Endothelial cell of umbilical vein (primary cell): ENCODE results near the gene TMEM30B. TPM values are rescaled to one million over a fixed set of nuclear protein-coding genes. Genes with fewer than 3 reads are reported as not detected.

ENCODE experiments used
- BruUV-seq: library from RNA; stranded (reverse); fragments of 400-500 nt; replicated peaks from 2 replicates; lab custom pipeline; 2021; lab: Mats Ljungman, UMichigan
- CTCF ChIA-PET: fragments of 300-600, 350-600 bp; sonication (Branson Sonifier 250); formaldehyde crosslinking; loops from one replicate; lab custom pipeline; 2021; ENCODE audit warnings: antibody characterized with exemption, inconsistent platforms; lab: Charles Lee
- POLR2A ChIA-PET: fragments of 300-600, 350-600 bp; sonication (Branson Sonifier 250); formaldehyde crosslinking; loops from one replicate; lab custom pipeline; 2021; ENCODE audit warnings: antibody characterized with exemption, inconsistent platforms; lab: Charles Lee
- DNase-seq: peaks from one replicate; pipeline ENCODE4 v3.0.0-alpha.2; 2011; ENCODE audit warnings: low read depth, low spot score
- FAIRE-seq: peaks from 2 replicates; lab custom pipeline; 2011; peaks lifted over from hg19 to GRCh38; lab: Jason Lieb, UNC
- H2AFZ ChIP-seq: 2 replicates; pipeline ENCODE4 v1.6.0; 2012; ENCODE audit warnings: low read depth, low read length, control low read depth, inconsistent platforms
- H3K27ac ChIP-seq: 2 replicates; pipeline ENCODE4 v1.5.1; 2011; ENCODE audit warnings: low read depth, mild to moderate bottlenecking, control low read depth, low read length, moderate library complexity; ENCODE audit not compliant: insufficient read depth
- H3K27me3 ChIP-seq, 2 experiments: 2 replicates each; pipeline versions ENCODE4 v1.6.0 to v1.6.1; 2011; ENCODE audit warnings: low read length in 2 of 2, mixed read lengths in 1 of 2; ENCODE audit not compliant: control insufficient read depth in 2 of 2, insufficient read depth in 2 of 2
- H3K36me3 ChIP-seq, 2 experiments: 2 replicates in 1 of 2; 3 replicates in 1 of 2; pipeline ENCODE4 v1.5.1; 2011; ENCODE audit warnings: low read length in 2 of 2, mild to moderate bottlenecking in 1 of 2, moderate library complexity in 1 of 2; ENCODE audit not compliant: control insufficient read depth in 2 of 2, insufficient read depth in 2 of 2; ENCODE audit errors: extremely low read depth in 1 of 2
- H3K4me1 ChIP-seq: 3 replicates; pipeline ENCODE4 v1.5.1; 2011; ENCODE audit warnings: mild to moderate bottlenecking, low read length; ENCODE audit not compliant: control insufficient read depth, insufficient read depth; ENCODE audit errors: extremely low read depth
- H3K4me2 ChIP-seq: 2 replicates; pipeline ENCODE4 v1.6.1; 2011; ENCODE audit warnings: low read length, control low read depth, mixed read lengths; ENCODE audit not compliant: insufficient read depth
- H3K4me3 ChIP-seq, 3 experiments: fragments of 200-600 bp in 1 of 3; sonication (generic), shearing (Covaris generic) in 1 of 3; replicated peaks in 1 of 3; 2 replicates each; pipeline ENCODE4 v1.5.1; 2011 to 2016; ENCODE audit warnings: control low read depth in 3 of 3, low read length in 3 of 3, mild to moderate bottlenecking in 2 of 3, inconsistent platforms in 1 of 3, low read depth in 1 of 3, moderate library complexity in 1 of 3; ENCODE audit not compliant: insufficient read depth in 1 of 3
- H3K79me2 ChIP-seq: 2 replicates; pipeline ENCODE4 v1.6.0; 2012; ENCODE audit warnings: low read length, inconsistent platforms; ENCODE audit not compliant: control insufficient read depth, insufficient read depth
- H3K9ac ChIP-seq: replicated peaks from 2 replicates; pipeline ENCODE3; 2011; ENCODE audit warnings: low read length, control low read depth; ENCODE audit not compliant: insufficient read depth; ENCODE audit errors: extremely low read depth
- H3K9me1 ChIP-seq: replicated peaks from 3 replicates; pipeline ENCODE4 v1.6.0; 2011; ENCODE audit warnings: mild to moderate bottlenecking, low read length; ENCODE audit not compliant: control insufficient read depth, insufficient read depth; ENCODE audit errors: extremely low read depth
- H3K9me3 ChIP-seq: replicated peaks from 2 replicates; pipeline ENCODE4 v1.5.1; 2012; ENCODE audit warnings: low read length, inconsistent platforms; ENCODE audit not compliant: control insufficient read depth, insufficient read depth
- H4K20me1 ChIP-seq: replicated peaks from 2 replicates; pipeline ENCODE3; 2011; ENCODE audit warnings: mild to moderate bottlenecking, low read length; ENCODE audit not compliant: control insufficient read depth, insufficient read depth; ENCODE audit errors: extremely low read depth
- EZH2 ChIP-seq: IDR thresholded peaks from 2 replicates; pipeline ENCODE4 v1.6.1; 2012; ENCODE audit warnings: borderline replicate concordance, low read depth, mild to moderate bottlenecking, moderate library complexity, low read length, inconsistent platforms; ENCODE audit not compliant: severe bottlenecking
- FOS ChIP-seq: IDR thresholded peaks from 2 replicates; pipeline ENCODE4 v1.6.1; 2011; ENCODE audit warnings: mild to moderate bottlenecking, low read length, moderate library complexity, borderline replicate concordance; ENCODE audit not compliant: insufficient read depth
- GATA2 ChIP-seq: IDR thresholded peaks from 2 replicates; pipeline ENCODE4 v1.7.0; 2011; ENCODE audit warnings: low read depth, mild to moderate bottlenecking, moderate library complexity, mixed read lengths, low read length; ENCODE audit not compliant: insufficient read length, insufficient read depth
- JUN ChIP-seq: IDR thresholded peaks from 2 replicates; pipeline ENCODE4 v1.6.1; 2011; ENCODE audit warnings: borderline replicate concordance, low read depth; ENCODE audit not compliant: insufficient read length, insufficient read depth
- MAX ChIP-seq: IDR thresholded peaks from 2 replicates; pipeline ENCODE4 v1.6.1; 2011; ENCODE audit not compliant: insufficient read depth, insufficient read length
- MYC ChIP-seq: IDR thresholded peaks from one replicate; pipeline ENCODE4 v1.6.1; 2011; ENCODE audit warnings: mild to moderate bottlenecking, low read depth, low read length
- POLR2A ChIP-seq: IDR thresholded peaks from 2 replicates; pipeline ENCODE4 v1.6.1; 2012; ENCODE audit warnings: low read depth, mild to moderate bottlenecking, control low read depth, low read length
- POLR2AphosphoS5 ChIP-seq: IDR thresholded peaks from 2 replicates; pipeline ENCODE4 v1.6.1; 2012; ENCODE audit warnings: low read depth, mild to moderate bottlenecking, control low read depth, low read length, moderate library complexity; ENCODE audit not compliant: insufficient read depth
- dilution Hi-C: fragments of 300-500 bp; cut with MboI; formaldehyde crosslinking; loops from one replicate; pipeline ENCODE4 v1.15.0; 2019; ENCODE audit warnings: low sequenced_read_pairs; ENCODE audit not compliant: extremely low pct_ligation_motif_present
- intact Hi-C: fragments of 100-400 bp; cut with micrococcal nuclease; formaldehyde crosslinking; loops from one replicate; pipeline ENCODE4 v1.10.0; 2022
- polyA plus RNA-seq, 4 experiments: library from polyadenylated mRNA; depleted of rRNA in 3 of 4; stranded (reverse) in 3 of 4; unstranded in 1 of 4; fragments of >200 nt; gene quantifications; 2 replicates each; pipeline versions ENCODE4 v1.2.1 to v1.2.3, GENCODE V29; 2011 to 2012; ENCODE audit warnings: missing spikeins in 1 of 4
- total RNA-seq: library from RNA; stranded (reverse); gene quantifications from 2 replicates; pipeline ENCODE4 v1.2.3, GENCODE V29; 2021

The TMEM30B gene
- total and polyA plus RNA-seq, 2 donors (not counting 3 experiments of a cell fraction or from before 2014, with no cell fraction given) = 0.32 to 0.35 TPM

GRCh38 chr14:61233436-61233956 lies 47.6 kb downstream of the TMEM30B start:
- Histone ChIP-seq H3K9ac (no peak overlapping the region), H2AFZ (no peak overlapping the region), H3K27me3 (peaks cover 0 to 1% of the 10 kb centered on the region in 2 experiments), H3K27ac (no peak overlapping the region), H3K4me3 (no peak overlapping the region), H3K4me2 (no peak overlapping the region), H3K36me3 (no peaks in the 10 kb centered on the region), H3K79me2 (no peaks in the 10 kb centered on the region), H3K9me3 (no peaks in the 10 kb centered on the region), H4K20me1 (no peaks in the 10 kb centered on the region), H3K9me1 (no peaks in the 10 kb centered on the region), H3K4me1 (no peaks in the 10 kb centered on the region)
- FAIRE-seq (peak; percentile 57), DNase-seq (peak; percentile 25)
- ChIA-PET CTCF (interaction anchor here (1.4 kb wide), 1 partner anchor 15 kb away, joined by 5 read pairs; no protein-coding TSS in a partner anchor), POLR2A (no interaction called here)
- no TSS peak for BruUV-seq
- dilution Hi-C loops (no loop called here), intact Hi-C loops (no loop called here)
- TF ChIP-seq GATA2 = no peak
- TF ChIP-seq MAX = no peak
- no peak for TF ChIP-seq POLR2A
- no peak for TF ChIP-seq MYC
- no peak for TF ChIP-seq JUN
- TF ChIP-seq POLR2AphosphoS5 = no peak
- TF ChIP-seq EZH2 = no peak
- TF ChIP-seq FOS = no peak

DNA sequence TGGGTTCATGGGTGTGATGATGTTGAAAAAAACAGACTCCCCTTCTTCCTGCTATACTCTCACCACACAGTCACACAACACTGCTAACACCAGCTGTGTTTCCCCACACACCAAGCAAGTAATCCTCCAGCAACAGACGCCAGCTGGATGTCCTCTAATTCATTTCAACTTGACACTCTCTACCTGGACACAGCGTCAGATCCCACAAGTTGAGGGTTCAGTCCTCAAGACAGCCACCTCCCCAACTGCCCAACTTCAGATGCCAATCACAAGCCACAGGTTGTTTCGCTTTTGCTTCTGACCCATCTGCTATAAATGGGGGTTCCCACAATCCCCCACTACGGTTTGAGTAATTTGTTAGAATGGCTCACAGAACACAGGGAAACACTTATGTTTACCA lies 49.3 kb downstream of the TMEM30B start:
- H3K79me2 ChIP-seq = no peaks in the 10 kb centered on the region
- no peak overlapping the region for H3K4me3 ChIP-seq
- no peak overlapping the region for H3K27ac ChIP-seq
- dilution Hi-C loops = no loop called here
- H3K4me1 ChIP-seq = no peaks in the 10 kb centered on the region
- FAIRE-seq (no peak), DNase-seq (no peak)
- H3K9me3 ChIP-seq = no peaks in the 10 kb centered on the region
- CTCF ChIA-PET = no interaction called here
- intact Hi-C loops = no loop called here
- no peak overlapping the region for H3K9ac ChIP-seq
- H4K20me1 ChIP-seq = no peaks in the 10 kb centered on the region
- POLR2A ChIA-PET = no interaction called here
- no TSS peak for BruUV-seq
- no peaks in the 10 kb centered on the region for H3K36me3 ChIP-seq
- no peak overlapping the region for H3K4me2 ChIP-seq
- TF ChIP-seq GATA2 = no peak
- peaks cover 0 to 1% of the 10 kb centered on the region in 2 experiments for H3K27me3 ChIP-seq
- no peaks in the 10 kb centered on the region for H3K9me1 ChIP-seq
- no peak overlapping the region for H2AFZ ChIP-seq
